ENCODE measurements around the gene TSPAN5.
A peak's percentile ranks its signal among the peaks of the same experiment; 100 is the strongest.

The TSPAN5 gene

GRCh38 chr4:98512918-98513317 is 145.5 kb downstream of the TSPAN5 start:
- Histone ChIP-seq H2AK5ac (ENCODE audit: low read depth, low read length) (no peak overlapping the region), H3K4me1 (ENCODE audit: control insufficient read depth in 2 of 2, insufficient read depth in 1 of 2, low read depth in 1 of 2, low read length in 2 of 2) (peaks cover 12 to 17% of the 10 kb centered on the region in 2 donors), H3K4me2 (ENCODE audit: insufficient read depth, low read length, poor library complexity, severe bottlenecking) (no peak overlapping the region), H3K4ac (ENCODE audit: low read length) (no peak overlapping the region), H4K8ac (ENCODE audit: low read depth, low read length) (no peak overlapping the region), H3K79me1 (ENCODE audit: low read depth, low read length) (no peaks in the 10 kb centered on the region), H2BK12ac (ENCODE audit: low read length) (no peak overlapping the region), H2BK15ac (ENCODE audit: low read length) (no peak overlapping the region), H2AFZ (ENCODE audit: low read length) (no peak overlapping the region), H2BK5ac (ENCODE audit: low read length) (no peak overlapping the region), H3K9ac (ENCODE audit: low read depth, low read length, poor library complexity) (no peak overlapping the region), H3K27me3 (ENCODE audit: control insufficient read depth in 3 of 3, insufficient read depth in 3 of 3, low read depth in 1 of 3, low read length in 3 of 3) (no peaks in the 10 kb centered on the region), H4K91ac (ENCODE audit: low read depth, low read length, poor library complexity) (no peak overlapping the region), H3K4me3 (ENCODE audit: low read length in 2 of 2) (no peak overlapping the region), H3K23ac (ENCODE audit: low read depth, low read length, poor library complexity) (no peak overlapping the region), H3K14ac (ENCODE audit: low read length) (no peak overlapping the region), H3K9me3 (replicated peaks in 1 of 2; ENCODE audit: control insufficient read depth in 2 of 2, insufficient read depth in 1 of 2, low read depth in 1 of 2, low read length in 2 of 2) (no peaks in the 10 kb centered on the region), H3K18ac (ENCODE audit: low read length) (no peak overlapping the region), H3K36me3 (replicated peaks in 1 of 2; ENCODE audit: control insufficient read depth in 2 of 2, insufficient read depth in 2 of 2, low read length in 2 of 2) (no peaks in the 10 kb centered on the region), H3K27ac (replicated peaks; ENCODE audit: low read length) (no peak overlapping the region), H2BK120ac (ENCODE audit: low read depth, low read length) (no peak overlapping the region)
- no CpG with 5 or more reads among the region's 3 CpGs for WGBS, 2 donors (ENCODE audit: extremely low coverage in 2 of 2, insufficient read length in 2 of 2, insufficient replicate concordance in 1 of 2)
- no peak for DNase-seq (ENCODE audit: low spot score)

GRCh38 chr4:98510757-98511517 is 147.5 kb downstream of the TSPAN5 start:
- WGBS, 2 donors (ENCODE audit: extremely low coverage in 2 of 2, insufficient read length in 2 of 2, insufficient replicate concordance in 1 of 2): no CpG with 5 or more reads among the region's 6 CpGs
- H3K23ac ChIP-seq (ENCODE audit: low read depth, low read length, poor library complexity): no peak overlapping the region
- no peak overlapping the region for H2BK12ac ChIP-seq (ENCODE audit: low read length)
- no peaks in the 10 kb centered on the region for H3K9me3 ChIP-seq (replicated peaks in 1 of 2; ENCODE audit: control insufficient read depth in 2 of 2, insufficient read depth in 1 of 2, low read depth in 1 of 2, low read length in 2 of 2)
- no peak overlapping the region for H3K4me3 ChIP-seq (ENCODE audit: low read length in 2 of 2)
- peaks cover 12 to 17% of the 10 kb centered on the region in 2 donors for H3K4me1 ChIP-seq (ENCODE audit: control insufficient read depth in 2 of 2, insufficient read depth in 1 of 2, low read depth in 1 of 2, low read length in 2 of 2)
- no peak overlapping the region for H3K27ac ChIP-seq (replicated peaks; ENCODE audit: low read length)
- no peak overlapping the region for H2BK120ac ChIP-seq (ENCODE audit: low read depth, low read length)
- no peak overlapping the region for H2AFZ ChIP-seq (ENCODE audit: low read length)
- no peaks in the 10 kb centered on the region for H3K27me3 ChIP-seq (ENCODE audit: control insufficient read depth in 3 of 3, insufficient read depth in 3 of 3, low read depth in 1 of 3, low read length in 3 of 3)
- H4K91ac ChIP-seq (ENCODE audit: low read depth, low read length, poor library complexity): no peak overlapping the region
- H3K14ac ChIP-seq (ENCODE audit: low read length): no peak overlapping the region
- no peaks in the 10 kb centered on the region for H3K36me3 ChIP-seq (replicated peaks in 1 of 2; ENCODE audit: control insufficient read depth in 2 of 2, insufficient read depth in 2 of 2, low read length in 2 of 2)
- no peak overlapping the region for H3K4ac ChIP-seq (ENCODE audit: low read length)
- H2AK5ac ChIP-seq (ENCODE audit: low read depth, low read length): no peak overlapping the region
- no peak overlapping the region for H3K18ac ChIP-seq (ENCODE audit: low read length)
- DNase-seq (ENCODE audit: low spot score): no peak
- H2BK15ac ChIP-seq (ENCODE audit: low read length): no peak overlapping the region
- no peak overlapping the region for H4K8ac ChIP-seq (ENCODE audit: low read depth, low read length)
- H2BK5ac ChIP-seq (ENCODE audit: low read length): no peak overlapping the region
- no peak overlapping the region for H3K4me2 ChIP-seq (ENCODE audit: insufficient read depth, low read length, poor library complexity, severe bottlenecking)
- H3K9ac ChIP-seq (ENCODE audit: low read depth, low read length, poor library complexity): no peak overlapping the region
- H3K79me1 ChIP-seq (ENCODE audit: low read depth, low read length): no peaks in the 10 kb centered on the region

GRCh38 chr4:98510340-98510739 is 148.1 kb downstream of the TSPAN5 start:
- WGBS, 2 donors (ENCODE audit: extremely low coverage in 2 of 2, insufficient read length in 2 of 2, insufficient replicate concordance in 1 of 2): no CpG with 5 or more reads among the region's 2 CpGs
- H4K91ac ChIP-seq (ENCODE audit: low read depth, low read length, poor library complexity): no peak overlapping the region
- peaks cover 12 to 17% of the 10 kb centered on the region in 2 donors for H3K4me1 ChIP-seq (ENCODE audit: control insufficient read depth in 2 of 2, insufficient read depth in 1 of 2, low read depth in 1 of 2, low read length in 2 of 2)
- no peak overlapping the region for H3K4me2 ChIP-seq (ENCODE audit: insufficient read depth, low read length, poor library complexity, severe bottlenecking)
- H2BK5ac ChIP-seq (ENCODE audit: low read length): no peak overlapping the region
- H2BK15ac ChIP-seq (ENCODE audit: low read length): no peak overlapping the region
- H3K14ac ChIP-seq (ENCODE audit: low read length): no peak overlapping the region
- H3K27me3 ChIP-seq (ENCODE audit: control insufficient read depth in 3 of 3, insufficient read depth in 3 of 3, low read depth in 1 of 3, low read length in 3 of 3): no peaks in the 10 kb centered on the region
- no peak for DNase-seq (ENCODE audit: low spot score)
- H2BK120ac ChIP-seq (ENCODE audit: low read depth, low read length): no peak overlapping the region
- no peak overlapping the region for H3K23ac ChIP-seq (ENCODE audit: low read depth, low read length, poor library complexity)
- H3K79me1 ChIP-seq (ENCODE audit: low read depth, low read length): no peaks in the 10 kb centered on the region
- H3K36me3 ChIP-seq (replicated peaks in 1 of 2; ENCODE audit: control insufficient read depth in 2 of 2, insufficient read depth in 2 of 2, low read length in 2 of 2): no peaks in the 10 kb centered on the region
- H4K8ac ChIP-seq (ENCODE audit: low read depth, low read length): no peak overlapping the region
- no peak overlapping the region for H3K9ac ChIP-seq (ENCODE audit: low read depth, low read length, poor library complexity)
- H3K27ac ChIP-seq (replicated peaks; ENCODE audit: low read length): no peak overlapping the region
- H2AK5ac ChIP-seq (ENCODE audit: low read depth, low read length): no peak overlapping the region
- no peak overlapping the region for H3K4ac ChIP-seq (ENCODE audit: low read length)
- no peak overlapping the region for H3K4me3 ChIP-seq (ENCODE audit: low read length in 2 of 2)
- no peaks in the 10 kb centered on the region for H3K9me3 ChIP-seq (replicated peaks in 1 of 2; ENCODE audit: control insufficient read depth in 2 of 2, insufficient read depth in 1 of 2, low read depth in 1 of 2, low read length in 2 of 2)
- H2AFZ ChIP-seq (ENCODE audit: low read length): no peak overlapping the region
- no peak overlapping the region for H2BK12ac ChIP-seq (ENCODE audit: low read length)
- H3K18ac ChIP-seq (ENCODE audit: low read length): no peak overlapping the region

- H2BK120ac ChIP-seq (ENCODE audit: low read depth, low read length): no peak overlapping the region
- no peak overlapping the region for H4K91ac ChIP-seq (ENCODE audit: low read depth, low read length, poor library complexity)
- H3K9me3 ChIP-seq (replicated peaks in 1 of 2; ENCODE audit: control insufficient read depth in 2 of 2, insufficient read depth in 1 of 2, low read depth in 1 of 2, low read length in 2 of 2): no peaks in the 10 kb centered on the region
- no peak for DNase-seq (ENCODE audit: low spot score)
- H4K8ac ChIP-seq (ENCODE audit: low read depth, low read length): no peak overlapping the region
- H2BK12ac ChIP-seq (ENCODE audit: low read length): no peak overlapping the region
- no peak overlapping the region for H2AK5ac ChIP-seq (ENCODE audit: low read depth, low read length)
- no peak overlapping the region for H3K4me3 ChIP-seq (ENCODE audit: low read length in 2 of 2)
- no peak overlapping the region for H3K23ac ChIP-seq (ENCODE audit: low read depth, low read length, poor library complexity)
- H3K9ac ChIP-seq (ENCODE audit: low read depth, low read length, poor library complexity): no peak overlapping the region
- H3K18ac ChIP-seq (ENCODE audit: low read length): no peak overlapping the region
- peaks cover 11 to 12% of the 10 kb centered on the region in 2 donors for H3K4me1 ChIP-seq (ENCODE audit: control insufficient read depth in 2 of 2, insufficient read depth in 1 of 2, low read depth in 1 of 2, low read length in 2 of 2)
- peak overlapping the region; percentile 23 for H3K27ac ChIP-seq (replicated peaks; ENCODE audit: low read length)
- no peaks in the 10 kb centered on the region for H3K79me1 ChIP-seq (ENCODE audit: low read depth, low read length)
- H2BK5ac ChIP-seq (ENCODE audit: low read length): no peak overlapping the region
- no peak overlapping the region for H3K4me2 ChIP-seq (ENCODE audit: insufficient read depth, low read length, poor library complexity, severe bottlenecking)
- H3K27me3 ChIP-seq (ENCODE audit: control insufficient read depth in 3 of 3, insufficient read depth in 3 of 3, low read depth in 1 of 3, low read length in 3 of 3): no peaks in the 10 kb centered on the region
- H2BK15ac ChIP-seq (ENCODE audit: low read length): no peak overlapping the region
- no peaks in the 10 kb centered on the region for H3K36me3 ChIP-seq (replicated peaks in 1 of 2; ENCODE audit: control insufficient read depth in 2 of 2, insufficient read depth in 2 of 2, low read length in 2 of 2)
- peak overlapping the region; percentile 4 for H2AFZ ChIP-seq (ENCODE audit: low read length)
- H3K4ac ChIP-seq (ENCODE audit: low read length): no peak overlapping the region
- no CpG with 5 or more reads among the region's 4 CpGs for WGBS, 2 donors (ENCODE audit: extremely low coverage in 2 of 2, insufficient read length in 2 of 2, insufficient replicate concordance in 1 of 2)
- no peak overlapping the region for H3K14ac ChIP-seq (ENCODE audit: low read length)
Observed at GRCh38 chr4:98509721-98510120, 148.7 kb downstream of the TSPAN5 start.
